Cardiac muscle cell (in vitro differentiated cells and primary cell): ENCODE results near the gene EIF2B2. TPM values are rescaled to one million over a fixed set of nuclear protein-coding genes. Genes with fewer than 3 reads are reported as not detected.
A peak's percentile ranks its signal among the peaks of the same experiment; 100 is the strongest.

Source experiments
- DNase-seq, 2 donors: peaks; one replicate each; pipeline versions ENCODE4 v3.0.0 to v3.0.0-alpha.2; 2010 to 2017; ENCODE audit warnings: low read depth in 1 of 2, low spot score in 1 of 2
- H3K27ac ChIP-seq: fragments of 200-600 bp; sonication (generic); 2 replicates; pipeline ENCODE4 v1.5.1; 2016
- H3K27me3 ChIP-seq: fragments of 200-600 bp; sonication (generic); 2 replicates; pipeline ENCODE4 v1.6.0; 2016; ENCODE audit warnings: control low read depth
- H3K36me3 ChIP-seq: fragments of 200-600 bp; sonication (generic); 2 replicates; pipeline ENCODE4 v1.5.1; 2016; ENCODE audit warnings: control low read depth
- H3K4me1 ChIP-seq: fragments of 200-600 bp; sonication (generic); 2 replicates; pipeline ENCODE4 v1.8.1; 2017; ENCODE audit warnings: low read depth, mild to moderate bottlenecking, mixed run types
- H3K4me3 ChIP-seq: fragments of 200-600 bp; sonication (generic); 2 replicates; pipeline ENCODE4 v1.5.1; 2016; ENCODE audit warnings: mild to moderate bottlenecking
- H3K9me3 ChIP-seq: fragments of 200-600 bp; sonication (generic); 2 replicates; pipeline ENCODE4 v1.5.1; 2017; ENCODE audit warnings: low read depth, mild to moderate bottlenecking, control low read depth
- polyA plus RNA-seq: library from polyadenylated mRNA; unstranded; fragments of >200 nt; fragmentation: Nextera tagmentation; extraction: Ambion mirVana; gene quantifications from 2 replicates; pipeline ENCODE4 v1.2.1, GENCODE V29; 2016
- total RNA-seq: library from RNA; depleted of rRNA; stranded (reverse); fragments of >200 nt; gene quantifications from 2 replicates; pipeline ENCODE4 v1.2.3, GENCODE V29; 2016
- TF ChIP-seq, protein P1 (sequence below): IDR thresholded peaks from 2 replicates; pipeline ENCODE4 v1.5.1; 2012; ENCODE audit warnings: low read depth, mild to moderate bottlenecking, low read length

Gene EIF2B2
- total and polyA plus RNA-seq, 2 experiments from 2014 or later, result 57.3 to 76.7 TPM

DNA sequence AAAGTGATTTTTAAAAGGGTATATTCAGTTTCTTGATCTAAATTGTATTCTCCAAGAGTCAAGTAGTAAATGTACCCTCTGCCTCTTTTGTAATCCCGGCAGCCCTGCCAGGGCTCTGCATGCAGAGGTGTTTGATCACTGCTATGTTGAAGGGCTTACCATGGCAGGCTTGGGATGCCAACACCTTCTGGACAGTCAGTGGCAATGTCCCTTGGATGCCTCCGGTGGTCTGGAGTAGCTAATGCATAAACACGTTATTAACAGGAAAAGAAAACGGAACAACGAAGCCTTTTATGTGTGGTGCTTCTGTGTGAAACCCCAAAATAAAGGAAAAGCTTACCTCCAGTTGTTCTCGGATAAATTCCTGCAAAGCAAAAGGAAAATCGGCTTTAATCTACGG, 19.9 kb downstream of the EIF2B2 start:
- no peaks in the 10 kb centered on the region for H3K4me1 ChIP-seq
- no peak overlapping the region for H3K27ac ChIP-seq
- H3K4me3 ChIP-seq, result no peak overlapping the region
- DNase-seq, result peak in 1 of 2 donors; percentile 37
- H3K27me3 ChIP-seq, result no peaks in the 10 kb centered on the region
- TF ChIP-seq, protein P1, sequence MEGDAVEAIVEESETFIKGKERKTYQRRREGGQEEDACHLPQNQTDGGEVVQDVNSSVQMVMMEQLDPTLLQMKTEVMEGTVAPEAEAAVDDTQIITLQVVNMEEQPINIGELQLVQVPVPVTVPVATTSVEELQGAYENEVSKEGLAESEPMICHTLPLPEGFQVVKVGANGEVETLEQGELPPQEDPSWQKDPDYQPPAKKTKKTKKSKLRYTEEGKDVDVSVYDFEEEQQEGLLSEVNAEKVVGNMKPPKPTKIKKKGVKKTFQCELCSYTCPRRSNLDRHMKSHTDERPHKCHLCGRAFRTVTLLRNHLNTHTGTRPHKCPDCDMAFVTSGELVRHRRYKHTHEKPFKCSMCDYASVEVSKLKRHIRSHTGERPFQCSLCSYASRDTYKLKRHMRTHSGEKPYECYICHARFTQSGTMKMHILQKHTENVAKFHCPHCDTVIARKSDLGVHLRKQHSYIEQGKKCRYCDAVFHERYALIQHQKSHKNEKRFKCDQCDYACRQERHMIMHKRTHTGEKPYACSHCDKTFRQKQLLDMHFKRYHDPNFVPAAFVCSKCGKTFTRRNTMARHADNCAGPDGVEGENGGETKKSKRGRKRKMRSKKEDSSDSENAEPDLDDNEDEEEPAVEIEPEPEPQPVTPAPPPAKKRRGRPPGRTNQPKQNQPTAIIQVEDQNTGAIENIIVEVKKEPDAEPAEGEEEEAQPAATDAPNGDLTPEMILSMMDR, result peak; percentile 38
- peaks cover 21% of the 10 kb centered on the region for H3K36me3 ChIP-seq
- H3K9me3 ChIP-seq, result no peaks in the 10 kb centered on the region

DNA sequence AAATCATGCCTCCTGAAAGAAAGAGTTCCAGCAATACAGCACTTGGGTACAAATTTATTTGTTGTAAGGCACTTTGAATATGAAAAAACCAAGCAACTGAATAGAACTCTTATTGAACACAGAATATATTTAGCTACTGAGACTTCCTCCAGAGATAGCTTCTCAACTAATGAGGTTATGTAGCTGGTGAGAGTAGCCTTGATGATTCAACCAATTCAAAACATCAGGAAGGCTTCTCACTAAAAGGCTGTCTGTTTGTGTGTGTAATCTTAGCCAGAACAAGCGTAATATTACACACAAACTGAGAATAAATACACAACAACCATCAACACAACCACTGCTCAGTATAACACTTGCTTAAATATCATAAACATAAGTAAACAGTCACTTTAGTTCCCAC, 20.4 kb downstream of the EIF2B2 start:
- peaks cover 21% of the 10 kb centered on the region for H3K36me3 ChIP-seq
- no peaks in the 10 kb centered on the region for H3K4me1 ChIP-seq
- no peak overlapping the region for H3K4me3 ChIP-seq
- H3K27ac ChIP-seq, result no peak overlapping the region
- no peaks in the 10 kb centered on the region for H3K9me3 ChIP-seq
- no peaks in the 10 kb centered on the region for H3K27me3 ChIP-seq
- DNase-seq, result no peak
- TF ChIP-seq, protein P1, result no peak

DNA sequence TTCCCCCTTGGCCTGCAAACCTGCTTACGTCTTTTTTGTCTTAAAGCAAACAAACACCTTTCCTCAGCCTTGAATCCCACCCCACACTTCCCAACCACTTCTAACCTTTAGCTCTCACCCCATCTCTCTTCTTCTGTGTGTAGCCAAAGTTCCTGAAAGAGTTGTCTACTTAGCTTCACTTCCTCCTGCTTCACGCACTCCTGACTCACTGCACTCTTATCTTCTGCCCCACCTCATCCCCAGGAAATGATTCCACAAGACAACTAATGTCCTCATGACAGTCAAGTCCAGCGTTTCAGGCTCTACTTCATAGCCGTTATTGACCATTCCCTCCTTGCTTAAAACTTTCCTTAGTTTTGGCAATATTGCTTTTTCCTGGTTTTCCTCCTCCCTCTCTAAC, 22.4 kb downstream of the EIF2B2 start:
- TF ChIP-seq, protein P1, result no peak
- H3K36me3 ChIP-seq, result peaks cover 20% of the 10 kb centered on the region
- no peaks in the 10 kb centered on the region for H3K27me3 ChIP-seq
- H3K9me3 ChIP-seq, result no peaks in the 10 kb centered on the region
- DNase-seq, result peak in 1 of 2 donors; percentile 53
- no peaks in the 10 kb centered on the region for H3K4me1 ChIP-seq
- H3K27ac ChIP-seq, result no peak overlapping the region
- H3K4me3 ChIP-seq, result no peak overlapping the region

DNA sequence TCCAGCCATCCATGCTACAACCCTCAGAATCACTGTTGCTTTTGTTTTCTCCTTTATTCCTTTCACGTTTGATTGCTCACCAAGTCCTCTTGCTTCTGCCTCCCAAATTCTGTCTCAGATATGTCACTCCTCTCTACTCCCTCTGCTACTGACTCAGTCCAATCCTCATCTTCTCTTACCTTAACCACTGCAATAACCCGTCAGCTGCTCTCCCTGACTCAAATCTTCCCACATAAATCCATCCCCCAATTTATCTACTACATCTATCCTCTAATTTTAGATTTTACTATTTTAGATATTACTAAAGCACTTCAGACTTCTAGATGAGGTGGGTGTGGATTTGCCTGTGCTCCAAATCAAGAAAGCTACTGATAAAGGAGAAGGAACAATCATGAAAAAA, 23.2 kb downstream of the EIF2B2 start:
- Histone ChIP-seq H3K36me3 (peaks cover 28% of the 10 kb centered on the region), H3K9me3 (no peaks in the 10 kb centered on the region), H3K27me3 (no peaks in the 10 kb centered on the region), H3K27ac (no peak overlapping the region), H3K4me1 (no peaks in the 10 kb centered on the region), H3K4me3 (no peak overlapping the region)
- DNase-seq, result no peak
- TF ChIP-seq, protein P1, result no peak

DNA sequence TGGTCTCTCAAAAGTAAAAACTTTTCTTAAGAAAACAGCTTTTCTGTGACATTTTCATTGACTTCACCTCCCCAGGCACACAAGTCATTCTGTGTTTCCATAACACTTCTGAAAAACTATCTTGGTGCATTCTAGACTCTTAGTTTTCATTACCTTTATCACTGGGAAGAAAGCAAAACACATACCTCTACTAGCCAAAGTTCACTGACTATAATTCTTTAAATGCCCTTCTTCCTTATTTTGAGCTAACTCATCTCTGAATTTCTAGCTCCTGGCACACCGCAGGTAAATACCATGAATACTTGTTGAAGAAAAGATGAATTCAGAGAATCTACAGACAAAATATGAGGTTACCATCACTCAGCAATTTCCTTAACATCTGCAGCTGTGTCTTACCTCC, 27.4 kb downstream of the EIF2B2 start:
- Histone ChIP-seq H3K4me3 (no peak overlapping the region), H3K27ac (no peak overlapping the region), H3K36me3 (peaks cover 37% of the 10 kb centered on the region), H3K27me3 (no peaks in the 10 kb centered on the region), H3K9me3 (no peaks in the 10 kb centered on the region), H3K4me1 (no peaks in the 10 kb centered on the region)
- DNase-seq, result no peak
- TF ChIP-seq, protein P1, result no peak

DNA sequence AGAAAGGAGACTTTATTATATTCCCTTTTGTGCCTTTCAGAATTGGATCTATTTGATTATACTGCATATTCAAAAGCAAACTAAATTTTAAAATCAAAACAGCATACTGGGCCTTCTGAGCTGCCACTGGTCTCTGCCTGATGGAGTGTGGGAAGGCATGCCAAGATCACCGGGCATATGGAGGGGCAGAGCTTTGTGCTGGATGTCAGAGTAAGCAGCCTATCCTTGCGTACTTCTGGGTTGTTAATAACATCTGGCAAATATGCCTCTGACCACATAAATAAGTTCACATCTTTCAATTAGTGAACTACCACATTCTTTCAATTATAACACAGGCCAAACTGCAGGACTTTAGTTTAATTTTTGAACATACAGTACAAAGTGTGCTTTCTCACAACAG, 30.2 kb downstream of the EIF2B2 start:
- Histone ChIP-seq H3K4me1 (no peaks in the 10 kb centered on the region), H3K36me3 (peaks cover 37% of the 10 kb centered on the region), H3K27me3 (no peaks in the 10 kb centered on the region), H3K27ac (no peak overlapping the region), H3K9me3 (no peaks in the 10 kb centered on the region), H3K4me3 (no peak overlapping the region)
- TF ChIP-seq, protein P1, result no peak
- no peak for DNase-seq
